Measurements from ENCODE around the gene AGPAT4.

Gene AGPAT4

GRCh38 chr6:161281092-161281491, 7.2 kb upstream of the AGPAT4 start:
- no peak overlapping the region for H3K4me2 ChIP-seq (ENCODE audit: low read depth, low read length)
- TF ChIP-seq EZH2phosphoT487 (IDR thresholded peaks at IDR 0.05; ENCODE audit: low read length) (no peak), EZH2 (optimal IDR thresholded peaks at IDR 0.05; ENCODE audit: low read depth, low read length) (no peak), CTCF (IDR thresholded peaks at IDR 0.05; ENCODE audit: low read length) (no peak)
- H3K9ac ChIP-seq (ENCODE audit: low read length): no peak overlapping the region
- H3K9me2 ChIP-seq (replicated peaks; ENCODE audit: insufficient read depth, low read length): no peaks in the 10 kb centered on the region
- H3K36me3 ChIP-seq (replicated peaks; ENCODE audit: insufficient read depth, low read length): no peaks in the 10 kb centered on the region
- H3K79me2 ChIP-seq (ENCODE audit: low read length): no peaks in the 10 kb centered on the region
- H3K27ac ChIP-seq (ENCODE audit: low read length): no peak overlapping the region
- H4K20me1 ChIP-seq (ENCODE audit: insufficient read depth, low read length): no peaks in the 10 kb centered on the region
- H2AFZ ChIP-seq (ENCODE audit: low read length): no peak overlapping the region
- no peaks in the 10 kb centered on the region for H3K27me3 ChIP-seq (replicated peaks; ENCODE audit: insufficient read depth, low read length)
- no peak for DNase-seq
- H3F3A ChIP-seq (ENCODE audit: insufficient read depth, low read length): no peaks in the 10 kb centered on the region
- no peaks in the 10 kb centered on the region for H3K9me3 ChIP-seq (replicated peaks; ENCODE audit: insufficient read depth, low read length)
- H3K4me3 ChIP-seq (ENCODE audit: low read length): no peak overlapping the region
- no peaks in the 10 kb centered on the region for H3K4me1 ChIP-seq (ENCODE audit: low read length)

- DNase-seq: no peak
- no peak overlapping the region for H3K4me2 ChIP-seq (ENCODE audit: low read depth, low read length)
- H2AFZ ChIP-seq (ENCODE audit: low read length): no peak overlapping the region
- no peaks in the 10 kb centered on the region for H3K4me1 ChIP-seq (ENCODE audit: low read length)
- no peak overlapping the region for H3K4me3 ChIP-seq (ENCODE audit: low read length)
- H3K9ac ChIP-seq (ENCODE audit: low read length): no peak overlapping the region
- no peaks in the 10 kb centered on the region for H3K36me3 ChIP-seq (replicated peaks; ENCODE audit: insufficient read depth, low read length)
- H3F3A ChIP-seq (ENCODE audit: insufficient read depth, low read length): no peaks in the 10 kb centered on the region
- H3K9me3 ChIP-seq (replicated peaks; ENCODE audit: insufficient read depth, low read length): no peaks in the 10 kb centered on the region
- no peak overlapping the region for H3K27ac ChIP-seq (ENCODE audit: low read length)
- TF ChIP-seq CTCF (IDR thresholded peaks at IDR 0.05; ENCODE audit: low read length) (no peak), EZH2phosphoT487 (IDR thresholded peaks at IDR 0.05; ENCODE audit: low read length) (no peak), EZH2 (optimal IDR thresholded peaks at IDR 0.05; ENCODE audit: low read depth, low read length) (no peak)
- H3K9me2 ChIP-seq (replicated peaks; ENCODE audit: insufficient read depth, low read length): no peaks in the 10 kb centered on the region
- no peaks in the 10 kb centered on the region for H3K27me3 ChIP-seq (replicated peaks; ENCODE audit: insufficient read depth, low read length)
- no peaks in the 10 kb centered on the region for H4K20me1 ChIP-seq (ENCODE audit: insufficient read depth, low read length)
- no peaks in the 10 kb centered on the region for H3K79me2 ChIP-seq (ENCODE audit: low read length)
Measured at GRCh38 chr6:161279677-161280415, 6.0 kb upstream of the AGPAT4 start.

GRCh38 chr6:161276605-161277155, 2.8 kb upstream of the AGPAT4 start:
- Histone ChIP-seq H4K20me1 (ENCODE audit: insufficient read depth, low read length) (no peaks in the 10 kb centered on the region), H3F3A (ENCODE audit: insufficient read depth, low read length) (no peaks in the 10 kb centered on the region), H3K9me3 (replicated peaks; ENCODE audit: insufficient read depth, low read length) (no peaks in the 10 kb centered on the region), H3K79me2 (ENCODE audit: low read length) (no peaks in the 10 kb centered on the region), H3K4me3 (ENCODE audit: low read length) (no peak overlapping the region), H2AFZ (ENCODE audit: low read length) (no peak overlapping the region), H3K36me3 (replicated peaks; ENCODE audit: insufficient read depth, low read length) (no peaks in the 10 kb centered on the region), H3K9me2 (replicated peaks; ENCODE audit: insufficient read depth, low read length) (no peaks in the 10 kb centered on the region), H3K27ac (ENCODE audit: low read length) (no peak overlapping the region), H3K9ac (ENCODE audit: low read length) (no peak overlapping the region), H3K27me3 (replicated peaks; ENCODE audit: insufficient read depth, low read length) (no peaks in the 10 kb centered on the region), H3K4me1 (ENCODE audit: low read length) (no peaks in the 10 kb centered on the region), H3K4me2 (ENCODE audit: low read depth, low read length) (no peak overlapping the region)
- DNase-seq: no peak
- TF ChIP-seq EZH2 (optimal IDR thresholded peaks at IDR 0.05; ENCODE audit: low read depth, low read length) (no peak), EZH2phosphoT487 (IDR thresholded peaks at IDR 0.05; ENCODE audit: low read length) (no peak), CTCF (IDR thresholded peaks at IDR 0.05; ENCODE audit: low read length) (no peak)
